Endothelial cell (in vitro differentiated cells): Measurements from ENCODE around the gene GPR17. TPM values are rescaled to one million over a fixed set of nuclear protein-coding genes. Genes with fewer than 3 reads are reported as not detected.

ENCODE experiments used
- DNase-seq: peaks from one replicate; pipeline ENCODE4 v3.0.0; 2021; ENCODE audit warnings: low spot score
- H3K27ac Mint-ChIP-seq: one replicate; pipeline ENCODE4 v1.8.0; 2021; ENCODE audit warnings: mixed read lengths, inconsistent platforms; ENCODE audit not compliant: unreplicated experiment
- H3K27me3 Mint-ChIP-seq: one replicate; pipeline ENCODE4 v1.8.0; 2021; ENCODE audit warnings: mild to moderate bottlenecking, moderate library complexity, mixed read lengths, inconsistent platforms; ENCODE audit not compliant: unreplicated experiment
- H3K36me3 Mint-ChIP-seq: one replicate; pipeline ENCODE4 v1.8.0; 2021; ENCODE audit warnings: mild to moderate bottlenecking, low read depth, mixed read lengths, inconsistent platforms; ENCODE audit not compliant: unreplicated experiment
- H3K4me1 Mint-ChIP-seq: one replicate; pipeline ENCODE4 v1.8.0; 2021; ENCODE audit warnings: mild to moderate bottlenecking, mixed read lengths, inconsistent platforms; ENCODE audit not compliant: unreplicated experiment
- H3K4me3 Mint-ChIP-seq: one replicate; pipeline ENCODE4 v1.8.0; 2021; ENCODE audit warnings: mild to moderate bottlenecking, mixed read lengths, inconsistent platforms; ENCODE audit not compliant: unreplicated experiment
- H3K9me3 Mint-ChIP-seq: one replicate; pipeline ENCODE4 v1.8.0; 2021; ENCODE audit warnings: mixed read lengths, inconsistent platforms; ENCODE audit not compliant: unreplicated experiment
- total RNA-seq: library from RNA; stranded (reverse); fragmentation: NEBNext Ultra II Directional; extraction: Animal tissue kit (Norgen Biotek cat#: 25700); gene quantifications from one replicate; pipeline ENCODE4 v1.2.1, GENCODE V29; 2021; ENCODE audit not compliant: unreplicated experiment
- TF ChIP-seq, protein P1 (sequence below): fragments of 200-600 bp; sonication (generic); IDR thresholded peaks from one replicate; pipeline ENCODE4 v1.5.0; 2021; ENCODE audit warnings: antibody characterized with exemption; ENCODE audit not compliant: unreplicated experiment

The GPR17 gene
- total RNA-seq, 1 donor from 2014 or later = 0.15 TPM

- Mint-ChIP-seq H3K9me3 (no peaks in the 10 kb centered on the region), H3K27me3 (peaks cover 7% of the 10 kb centered on the region), H3K36me3 (peaks cover 4% of the 10 kb centered on the region), H3K27ac (no peak overlapping the region), H3K4me3 (no peak overlapping the region), H3K4me1 (no peaks in the 10 kb centered on the region)
- DNase-seq = no peak
- TF ChIP-seq, protein P1, sequence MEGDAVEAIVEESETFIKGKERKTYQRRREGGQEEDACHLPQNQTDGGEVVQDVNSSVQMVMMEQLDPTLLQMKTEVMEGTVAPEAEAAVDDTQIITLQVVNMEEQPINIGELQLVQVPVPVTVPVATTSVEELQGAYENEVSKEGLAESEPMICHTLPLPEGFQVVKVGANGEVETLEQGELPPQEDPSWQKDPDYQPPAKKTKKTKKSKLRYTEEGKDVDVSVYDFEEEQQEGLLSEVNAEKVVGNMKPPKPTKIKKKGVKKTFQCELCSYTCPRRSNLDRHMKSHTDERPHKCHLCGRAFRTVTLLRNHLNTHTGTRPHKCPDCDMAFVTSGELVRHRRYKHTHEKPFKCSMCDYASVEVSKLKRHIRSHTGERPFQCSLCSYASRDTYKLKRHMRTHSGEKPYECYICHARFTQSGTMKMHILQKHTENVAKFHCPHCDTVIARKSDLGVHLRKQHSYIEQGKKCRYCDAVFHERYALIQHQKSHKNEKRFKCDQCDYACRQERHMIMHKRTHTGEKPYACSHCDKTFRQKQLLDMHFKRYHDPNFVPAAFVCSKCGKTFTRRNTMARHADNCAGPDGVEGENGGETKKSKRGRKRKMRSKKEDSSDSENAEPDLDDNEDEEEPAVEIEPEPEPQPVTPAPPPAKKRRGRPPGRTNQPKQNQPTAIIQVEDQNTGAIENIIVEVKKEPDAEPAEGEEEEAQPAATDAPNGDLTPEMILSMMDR = no peak
These were observed 21.6 kb upstream of the GPR17 start for GRCh38 chr2:127624320-127624755.

- Mint-ChIP-seq H3K27me3 (peaks cover 7% of the 10 kb centered on the region), H3K36me3 (peaks cover 4% of the 10 kb centered on the region), H3K27ac (no peak overlapping the region), H3K4me3 (no peak overlapping the region), H3K9me3 (no peaks in the 10 kb centered on the region), H3K4me1 (no peaks in the 10 kb centered on the region)
- TF ChIP-seq, protein P1 = no peak
- DNase-seq = no peak
These were observed 21.0 kb upstream of the GPR17 start for GRCh38 chr2:127624756-127625571.

GRCh38 chr2:127625572-127625951 lies 20.4 kb upstream of the GPR17 start:
- no peak overlapping the region for H3K27ac Mint-ChIP-seq
- TF ChIP-seq, protein P1 = no peak
- no peak overlapping the region for H3K4me3 Mint-ChIP-seq
- peaks cover 7% of the 10 kb centered on the region for H3K27me3 Mint-ChIP-seq
- peaks cover 4% of the 10 kb centered on the region for H3K36me3 Mint-ChIP-seq
- DNase-seq = no peak
- H3K4me1 Mint-ChIP-seq = no peaks in the 10 kb centered on the region
- H3K9me3 Mint-ChIP-seq = no peaks in the 10 kb centered on the region

DNA sequence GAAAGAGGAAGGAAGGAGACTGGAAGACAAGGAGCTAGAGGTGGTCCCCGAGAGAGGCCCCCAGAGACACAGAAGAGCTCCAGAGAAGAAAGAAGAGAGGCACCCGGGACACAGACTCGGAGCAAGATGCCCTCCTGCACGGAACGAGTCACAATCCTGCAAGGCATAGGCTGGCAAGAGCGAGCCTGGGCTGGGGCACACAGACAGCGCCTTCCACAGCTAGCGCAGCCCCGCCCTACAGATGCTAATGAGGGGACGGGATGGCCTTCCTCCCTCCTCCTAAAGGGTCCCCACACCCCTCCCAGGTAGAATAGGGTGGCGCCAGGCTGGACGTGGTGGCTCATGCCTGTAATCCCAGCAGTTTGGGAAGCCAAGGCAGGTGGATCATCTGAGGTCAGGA lies 19.8 kb upstream of the GPR17 start:
- no peaks in the 10 kb centered on the region for H3K4me1 Mint-ChIP-seq
- no peak overlapping the region for H3K4me3 Mint-ChIP-seq
- peaks cover 4% of the 10 kb centered on the region for H3K36me3 Mint-ChIP-seq
- no peak overlapping the region for H3K27ac Mint-ChIP-seq
- H3K9me3 Mint-ChIP-seq = no peaks in the 10 kb centered on the region
- H3K27me3 Mint-ChIP-seq = peaks cover 7% of the 10 kb centered on the region
- no peak for DNase-seq
- TF ChIP-seq, protein P1 = no peak
